ENCODE results near the gene RBM47.

RBM47 gene

DNA sequence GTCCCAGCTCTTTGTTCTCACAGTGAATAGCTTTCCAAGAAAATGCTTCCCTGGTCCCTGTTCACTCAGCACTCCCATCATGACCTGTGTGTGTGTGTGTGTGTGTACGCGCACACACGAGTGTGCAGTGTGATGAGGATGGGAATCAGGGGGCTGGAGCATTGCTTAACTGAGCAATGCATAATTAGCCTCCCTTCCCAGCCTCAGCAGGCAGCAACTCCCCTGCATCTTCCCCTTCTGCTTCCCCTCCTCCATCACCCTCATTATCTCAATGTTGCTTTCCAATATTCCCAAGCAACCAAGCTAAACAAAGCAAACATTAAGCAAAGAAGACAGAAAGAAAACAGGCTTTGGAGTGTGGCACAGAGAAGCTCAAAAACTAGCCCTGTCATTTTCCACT, 137.0 kb downstream of the RBM47 start:
- no peaks in the 10 kb centered on the region for H3K36me3 Mint-ChIP-seq (ENCODE audit: insufficient read depth)

DNA sequence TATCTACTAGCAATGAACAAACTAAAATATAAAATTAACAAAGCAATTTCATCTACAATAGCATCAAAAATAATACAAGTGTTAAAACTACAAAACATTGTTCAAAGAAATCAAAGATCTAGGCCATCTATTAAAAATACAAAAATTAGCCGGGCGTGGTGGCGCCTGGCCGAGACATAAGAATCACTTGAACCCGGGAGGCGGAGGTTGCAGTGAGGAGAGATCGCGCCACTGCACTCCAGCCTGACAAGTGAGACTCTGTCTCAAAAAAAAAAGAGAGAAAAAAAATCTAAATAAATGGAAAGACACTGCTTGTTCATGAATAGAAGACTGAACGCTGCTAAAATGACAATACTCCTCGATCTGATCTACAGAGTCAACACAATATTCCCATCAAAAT, 139.2 kb downstream of the RBM47 start:
- DNase-seq = no peak
- no peaks in the 10 kb centered on the region for H3K9me3 Mint-ChIP-seq
- H3K27me3 Mint-ChIP-seq = peaks cover 30 to 48% of the 10 kb centered on the region in 2 donors
- H3K4me1 Mint-ChIP-seq (ENCODE audit: low read depth in 2 of 2) = no peaks in the 10 kb centered on the region
- ATAC-seq (replicated peaks) = no peak
- no peaks in the 10 kb centered on the region for H3K36me3 Mint-ChIP-seq (ENCODE audit: insufficient read depth)
- no peak overlapping the region for H3K27ac Mint-ChIP-seq
- H3K4me3 Mint-ChIP-seq = no peak overlapping the region

More for the DNA sequence above, 137.0 kb downstream of the RBM47 start:
- no peaks in the 10 kb centered on the region for H3K4me1 Mint-ChIP-seq (ENCODE audit: low read depth in 2 of 2)
- no peaks in the 10 kb centered on the region for H3K9me3 Mint-ChIP-seq
- peaks cover 18 to 35% of the 10 kb centered on the region in 2 donors for H3K27me3 Mint-ChIP-seq
- no peak overlapping the region for H3K4me3 Mint-ChIP-seq
- ATAC-seq (replicated peaks) (no peak), DNase-seq (no peak)
- H3K27ac Mint-ChIP-seq = no peak overlapping the region

DNA sequence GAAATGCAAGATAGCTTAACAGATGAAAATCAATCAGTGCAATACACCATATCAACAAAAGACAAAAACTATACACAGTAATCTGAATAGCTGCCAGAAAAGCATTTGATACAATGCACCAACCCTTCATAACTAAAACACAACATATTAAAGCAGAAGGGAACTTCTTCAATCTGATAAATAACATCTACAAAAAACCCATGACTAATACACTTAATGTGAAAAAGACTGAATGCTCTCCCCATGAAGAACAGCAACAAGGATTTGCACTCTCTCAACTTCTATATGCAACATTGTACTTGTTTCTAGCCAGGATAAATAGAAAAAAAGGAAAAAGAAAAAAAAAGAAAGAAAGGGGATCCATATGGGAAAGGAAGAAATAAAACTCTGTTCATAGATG, 139.7 kb downstream of the RBM47 start:
- no peak overlapping the region for H3K27ac Mint-ChIP-seq
- ATAC-seq (replicated peaks) (no peak), DNase-seq (no peak)
- H3K4me1 Mint-ChIP-seq (ENCODE audit: low read depth in 2 of 2) = no peaks in the 10 kb centered on the region
- H3K36me3 Mint-ChIP-seq (ENCODE audit: insufficient read depth) = no peaks in the 10 kb centered on the region
- no peaks in the 10 kb centered on the region for H3K9me3 Mint-ChIP-seq
- H3K4me3 Mint-ChIP-seq = no peak overlapping the region
- H3K27me3 Mint-ChIP-seq = peaks cover 31 to 50% of the 10 kb centered on the region in 2 donors

DNA sequence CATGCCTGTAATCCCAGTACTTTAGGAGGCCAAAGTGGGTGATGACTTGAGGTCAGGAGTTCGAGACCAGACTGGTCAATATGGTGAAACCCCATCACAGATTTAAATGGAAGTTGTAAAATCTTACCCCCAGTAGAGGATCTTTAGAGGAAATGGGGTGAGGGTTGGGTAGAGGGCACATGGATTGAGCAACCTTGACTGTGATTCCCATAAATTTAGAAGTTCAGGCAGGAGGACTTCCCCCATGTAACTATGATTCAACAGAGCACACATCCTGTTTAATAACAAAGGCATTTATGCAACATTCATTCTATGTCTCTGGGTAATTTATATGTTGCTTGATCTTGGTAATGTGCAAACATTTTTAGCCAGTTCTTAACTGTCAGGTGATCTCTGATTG, 143.1 kb downstream of the RBM47 start:
- Mint-ChIP-seq H3K27ac (no peak overlapping the region), H3K4me3 (no peak overlapping the region), H3K27me3 (peaks cover 51 to 52% of the 10 kb centered on the region in 2 donors), H3K4me1 (ENCODE audit: low read depth in 2 of 2) (no peaks in the 10 kb centered on the region), H3K9me3 (no peaks in the 10 kb centered on the region), H3K36me3 (ENCODE audit: insufficient read depth) (peaks cover 3% of the 10 kb centered on the region)
- no peak for DNase-seq
- ATAC-seq (replicated peaks) = no peak

DNA sequence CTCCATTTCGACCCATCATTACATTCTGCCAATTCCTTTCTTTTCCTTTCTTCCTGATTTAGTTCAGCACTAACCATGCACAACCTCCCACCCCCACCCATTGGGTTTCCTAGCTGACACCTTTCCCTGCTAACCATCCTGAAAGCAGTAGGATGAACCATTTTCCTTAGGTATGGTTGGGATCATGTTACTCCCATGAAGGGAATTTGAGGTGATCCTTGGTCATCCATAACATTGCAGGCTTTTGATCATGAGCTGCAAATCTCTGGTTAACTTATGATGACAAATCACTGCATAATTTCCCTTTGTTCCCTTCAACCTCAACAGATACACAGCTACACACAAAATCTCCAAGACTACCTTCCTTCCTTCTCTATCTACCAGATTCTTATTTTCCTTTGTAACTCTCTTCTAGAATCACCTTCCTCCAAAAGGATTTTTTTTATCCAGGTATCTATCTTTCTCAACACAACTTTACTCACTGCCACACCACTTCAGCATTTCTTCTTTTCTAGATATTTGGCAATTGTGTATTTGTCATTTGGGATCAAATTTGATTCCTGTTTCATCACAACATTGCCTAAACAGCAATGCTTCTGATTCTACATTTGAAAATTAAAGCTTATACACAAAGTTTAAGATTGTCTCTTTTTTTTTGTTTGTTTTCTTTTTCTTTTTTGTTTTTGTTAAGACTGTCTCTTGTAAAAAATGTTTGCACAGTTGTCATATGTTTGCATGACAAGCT, 145.1 kb downstream of the RBM47 start:
- H3K9me3 Mint-ChIP-seq = no peaks in the 10 kb centered on the region
- H3K36me3 Mint-ChIP-seq (ENCODE audit: insufficient read depth) = peaks cover 3% of the 10 kb centered on the region
- DNase-seq (no peak), ATAC-seq (replicated peaks) (no peak)
- H3K27ac Mint-ChIP-seq = no peak overlapping the region
- no peaks in the 10 kb centered on the region for H3K4me1 Mint-ChIP-seq (ENCODE audit: low read depth in 2 of 2)
- no peak overlapping the region for H3K4me3 Mint-ChIP-seq
- H3K27me3 Mint-ChIP-seq = peaks cover 49 to 52% of the 10 kb centered on the region in 2 donors

DNA sequence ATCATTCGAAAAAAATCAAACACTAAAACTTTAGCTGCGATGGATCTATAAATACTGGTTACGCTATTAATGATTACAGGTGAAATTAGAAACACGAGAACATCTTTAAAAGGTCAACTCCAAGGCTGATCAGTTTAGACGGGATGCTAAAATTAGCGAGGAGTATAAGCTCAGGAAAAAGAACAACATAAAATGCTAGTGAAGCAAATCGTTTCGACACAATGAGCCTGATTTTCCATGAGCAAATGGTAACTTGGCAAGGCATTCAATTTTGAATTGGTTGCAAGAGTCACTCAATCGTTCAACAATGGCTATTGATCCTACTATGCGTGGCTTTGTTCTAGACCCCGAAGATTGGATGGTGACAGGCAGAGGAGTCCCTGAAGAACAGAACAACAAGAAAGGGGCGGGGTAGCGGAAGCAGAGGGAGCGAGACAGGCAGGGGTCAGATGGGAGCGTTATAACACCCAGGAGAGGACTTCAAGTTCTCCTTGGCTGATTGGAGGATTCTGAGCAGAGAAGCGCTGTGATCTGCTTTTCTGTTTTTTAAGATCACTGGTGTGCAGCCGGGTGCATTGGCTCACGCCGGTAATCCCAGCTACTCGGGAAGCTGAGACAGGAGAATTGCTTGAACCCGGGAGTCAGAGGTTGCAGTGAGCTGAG, 146.5 kb downstream of the RBM47 start:
- Mint-ChIP-seq H3K27me3 (peaks cover 39 to 52% of the 10 kb centered on the region in 2 donors), H3K36me3 (ENCODE audit: insufficient read depth) (peaks cover 3% of the 10 kb centered on the region), H3K27ac (no peak overlapping the region), H3K4me1 (ENCODE audit: low read depth in 2 of 2) (no peaks in the 10 kb centered on the region), H3K9me3 (no peaks in the 10 kb centered on the region), H3K4me3 (no peak overlapping the region)
- ATAC-seq (replicated peaks) = no peak
- DNase-seq = no peak

DNA sequence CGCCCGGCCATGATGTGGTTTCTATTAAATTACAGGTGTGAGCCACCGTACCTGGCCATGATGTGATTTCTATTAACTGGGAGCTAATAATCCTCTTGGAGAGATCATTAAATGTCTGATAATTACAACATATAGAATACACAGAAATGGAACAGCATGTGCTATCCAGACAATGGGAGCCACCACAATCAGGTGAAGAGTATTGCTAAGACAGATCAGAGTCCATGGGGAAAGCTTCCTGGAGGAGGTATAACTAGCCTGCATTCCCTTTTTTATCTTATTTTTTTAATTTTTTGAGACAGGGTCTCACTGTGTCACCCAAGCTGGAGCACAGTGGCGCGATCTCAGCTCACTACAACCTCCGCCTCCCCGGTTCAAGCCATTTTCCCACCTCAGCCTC, 147.7 kb downstream of the RBM47 start:
- no peak overlapping the region for H3K4me3 Mint-ChIP-seq
- ATAC-seq (replicated peaks) = no peak

DNA sequence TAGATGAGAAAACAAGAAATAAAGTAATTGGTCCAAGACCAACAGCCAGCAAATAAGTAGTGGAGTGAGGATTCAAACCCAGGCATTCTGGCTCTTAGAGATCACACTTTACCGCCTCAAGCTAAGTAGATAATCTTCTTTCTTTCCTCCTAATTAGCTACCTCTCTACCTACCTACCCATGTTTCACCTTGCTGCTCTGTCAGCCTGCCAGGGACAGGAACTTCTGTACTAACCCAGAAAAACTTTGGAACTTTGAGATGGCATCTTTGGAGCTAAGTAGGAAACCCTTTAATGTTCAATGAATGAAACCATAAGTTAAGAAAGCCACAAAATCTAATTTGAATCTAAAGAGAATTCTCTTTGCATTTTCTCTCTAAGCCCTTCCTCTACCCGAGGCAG, 149.4 kb downstream of the RBM47 start:
- H3K4me3 Mint-ChIP-seq = no peak overlapping the region
- H3K9me3 Mint-ChIP-seq = no peaks in the 10 kb centered on the region
- H3K27me3 Mint-ChIP-seq = peaks cover 27 to 35% of the 10 kb centered on the region in 2 donors
- no peaks in the 10 kb centered on the region for H3K4me1 Mint-ChIP-seq (ENCODE audit: low read depth in 2 of 2)
- no peak for DNase-seq
- ATAC-seq (replicated peaks) = no peak
- peaks cover 3% of the 10 kb centered on the region for H3K36me3 Mint-ChIP-seq (ENCODE audit: insufficient read depth)
- no peak overlapping the region for H3K27ac Mint-ChIP-seq

More for the DNA sequence above, 147.7 kb downstream of the RBM47 start:
- Mint-ChIP-seq H3K27me3 (peaks cover 34 to 42% of the 10 kb centered on the region in 2 donors), H3K27ac (no peak overlapping the region), H3K36me3 (ENCODE audit: insufficient read depth) (peaks cover 3% of the 10 kb centered on the region), H3K4me1 (ENCODE audit: low read depth in 2 of 2) (no peaks in the 10 kb centered on the region), H3K9me3 (no peaks in the 10 kb centered on the region)
- DNase-seq = no peak

DNA sequence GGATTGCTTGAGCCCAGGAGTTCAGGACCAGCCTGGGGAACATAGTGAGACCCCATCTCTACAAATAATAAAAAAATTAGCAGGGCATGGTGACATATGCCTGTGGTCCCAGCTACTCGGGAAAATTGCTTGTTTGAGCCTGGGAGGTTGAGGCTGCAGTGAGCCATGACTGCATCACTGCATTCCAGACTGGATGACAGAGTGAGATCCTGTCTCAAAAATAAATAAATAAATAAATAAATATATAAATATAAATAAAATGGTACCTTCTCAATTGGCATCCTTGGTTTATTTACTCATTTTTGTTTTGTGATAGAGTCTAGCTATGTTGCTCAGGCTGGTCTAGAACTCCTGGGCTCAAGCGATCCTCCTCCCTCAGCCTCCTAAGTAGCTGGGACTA, 150.3 kb downstream of the RBM47 start:
- Mint-ChIP-seq H3K36me3 (ENCODE audit: insufficient read depth) (peaks cover 3% of the 10 kb centered on the region), H3K9me3 (no peaks in the 10 kb centered on the region), H3K27me3 (peaks cover 21 to 27% of the 10 kb centered on the region in 2 donors), H3K4me1 (ENCODE audit: low read depth in 2 of 2) (no peaks in the 10 kb centered on the region), H3K4me3 (no peak overlapping the region), H3K27ac (no peak overlapping the region)
- no peak for DNase-seq
- ATAC-seq (replicated peaks) = no peak

DNA sequence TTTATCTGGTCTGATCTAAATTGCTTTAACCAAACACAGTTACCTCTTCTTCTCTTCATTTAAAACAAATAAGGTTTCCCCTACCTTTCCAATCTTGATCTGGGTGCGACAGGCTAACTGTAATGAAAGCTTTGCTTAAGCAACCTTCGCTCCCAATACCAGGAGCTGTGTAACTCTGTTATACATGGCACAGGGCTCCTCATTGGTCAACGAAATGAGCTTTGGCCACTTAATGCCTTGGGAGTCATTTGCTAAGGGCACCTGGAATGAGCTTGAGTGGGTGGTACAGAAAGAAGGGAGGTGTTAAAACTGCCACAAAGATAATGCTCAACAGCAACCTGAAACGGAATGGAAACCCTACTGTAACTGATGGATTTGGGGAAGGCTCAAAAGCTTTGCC, 154.1 kb downstream of the RBM47 start:
- Mint-ChIP-seq H3K4me3 (no peak overlapping the region), H3K9me3 (no peaks in the 10 kb centered on the region), H3K36me3 (ENCODE audit: insufficient read depth) (no peaks in the 10 kb centered on the region), H3K27ac (no peak overlapping the region), H3K27me3 (peaks cover 6 to 15% of the 10 kb centered on the region in 2 donors), H3K4me1 (ENCODE audit: low read depth in 2 of 2) (no peaks in the 10 kb centered on the region)
- DNase-seq = no peak
- no peak for ATAC-seq (replicated peaks)

DNA sequence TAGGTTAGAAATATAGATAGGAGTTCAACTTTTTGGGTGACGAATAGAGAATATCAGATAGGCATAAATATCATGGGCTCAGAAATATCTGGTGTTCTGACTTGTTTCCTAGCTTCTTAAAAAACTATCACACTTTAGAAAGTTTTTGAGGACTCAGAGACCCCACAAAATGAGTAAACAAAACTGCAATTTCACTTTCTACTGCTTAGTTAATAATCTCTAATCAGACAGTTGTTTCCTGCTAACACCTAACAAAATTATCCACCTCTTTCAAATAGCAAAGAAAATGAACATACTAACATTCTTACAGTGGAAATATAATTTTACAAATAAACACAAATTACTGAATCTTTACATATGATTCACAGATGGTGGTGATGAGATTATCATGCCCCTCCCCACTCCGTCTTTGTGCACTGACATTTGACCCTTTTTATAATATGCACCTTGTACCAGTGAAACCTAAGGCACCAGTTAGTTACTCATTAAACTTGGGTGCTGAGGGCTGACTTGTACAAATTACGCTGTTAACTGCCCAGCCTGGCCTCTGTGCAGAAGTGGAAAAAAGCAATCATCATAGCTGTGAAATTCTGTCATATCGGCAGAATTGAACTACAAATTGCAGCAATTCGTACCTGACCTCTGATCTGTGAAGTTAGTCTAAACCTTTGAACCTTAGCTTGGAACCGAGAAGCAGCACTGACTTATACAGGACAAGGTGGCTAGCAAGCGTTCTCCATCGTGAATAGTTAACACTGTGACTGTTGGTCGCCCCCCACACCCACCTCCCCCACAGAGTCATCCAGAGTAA, 155.9 kb downstream of the RBM47 start:
- H3K9me3 Mint-ChIP-seq = no peaks in the 10 kb centered on the region
- H3K27ac Mint-ChIP-seq = no peak overlapping the region
- no peak overlapping the region for H3K4me3 Mint-ChIP-seq
- H3K4me1 Mint-ChIP-seq (ENCODE audit: low read depth in 2 of 2) = no peaks in the 10 kb centered on the region
- no peaks in the 10 kb centered on the region for H3K36me3 Mint-ChIP-seq (ENCODE audit: insufficient read depth)
- ATAC-seq (replicated peaks) = no peak
- peaks cover 0 to 9% of the 10 kb centered on the region in 2 donors for H3K27me3 Mint-ChIP-seq
- DNase-seq = no peak

DNA sequence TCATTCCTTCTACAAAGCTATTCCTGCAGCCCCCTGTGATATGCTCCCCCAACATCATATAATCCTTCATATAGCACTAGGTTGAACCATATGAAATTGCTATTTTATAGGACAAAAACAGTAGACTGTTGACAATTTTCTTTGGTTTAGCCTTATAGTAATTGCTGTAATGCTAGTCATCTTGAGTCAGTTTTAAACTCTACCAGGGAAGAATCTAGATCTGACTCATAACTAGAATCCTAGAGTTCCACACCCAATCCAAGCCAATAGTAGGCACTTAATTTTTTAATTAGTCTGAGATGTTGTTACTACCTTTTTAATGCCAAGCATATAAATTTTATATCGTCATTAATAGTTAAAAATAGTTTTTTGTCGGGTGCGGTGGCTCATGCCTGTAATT, 157.7 kb downstream of the RBM47 start:
- peaks cover 0 to 9% of the 10 kb centered on the region in 2 donors for H3K27me3 Mint-ChIP-seq
- H3K4me1 Mint-ChIP-seq (ENCODE audit: low read depth in 2 of 2) = no peaks in the 10 kb centered on the region
- no peaks in the 10 kb centered on the region for H3K9me3 Mint-ChIP-seq
- no peak overlapping the region for H3K27ac Mint-ChIP-seq
- H3K36me3 Mint-ChIP-seq (ENCODE audit: insufficient read depth) = no peaks in the 10 kb centered on the region
- ATAC-seq (replicated peaks) (no peak), DNase-seq (no peak)
- H3K4me3 Mint-ChIP-seq = no peak overlapping the region

DNA sequence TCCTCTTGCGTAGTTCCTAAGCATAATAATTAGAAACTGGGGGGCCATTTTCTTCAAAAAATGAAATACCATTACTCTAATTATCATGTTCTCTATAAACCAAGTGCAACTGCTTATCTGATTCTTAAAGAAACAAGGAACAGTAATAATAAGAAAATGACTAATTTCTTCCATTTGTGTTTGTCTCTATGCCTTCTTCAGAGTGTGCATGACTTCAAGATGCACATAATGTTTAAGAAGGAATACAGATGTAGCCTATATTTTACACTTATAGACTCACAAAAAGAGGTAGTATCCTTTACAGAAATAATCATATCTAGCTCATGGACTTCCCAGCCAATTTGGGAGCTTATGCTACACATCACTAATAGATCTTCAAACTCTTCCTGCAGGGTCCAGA, 162.9 kb downstream of the RBM47 start:
- H3K9me3 Mint-ChIP-seq = no peaks in the 10 kb centered on the region
- H3K36me3 Mint-ChIP-seq (ENCODE audit: insufficient read depth) = no peaks in the 10 kb centered on the region
- H3K4me1 Mint-ChIP-seq (ENCODE audit: low read depth in 2 of 2) = no peaks in the 10 kb centered on the region
- H3K27ac Mint-ChIP-seq = no peak overlapping the region
- no peak overlapping the region for H3K4me3 Mint-ChIP-seq
- ATAC-seq (replicated peaks) (no peak), DNase-seq (no peak)
- H3K27me3 Mint-ChIP-seq = peaks cover 5 to 16% of the 10 kb centered on the region in 2 donors

Data from effector memory CD8-positive, alpha-beta T cell (primary cell).